HG02763 (cell line): ENCODE results near the gene TMEM240.
"Not testable (repeated sequence)": the region's sequence is repeated elsewhere in the genome, so short reads cannot be mapped to it uniquely, and the experiment has no call there.

Experiments
- ATAC-seq: cut with Tn5 transposase; IDR thresholded peaks from one replicate; pipeline ENCODE4 v1.9.1; 2021; ENCODE audit warnings: mild to moderate bottlenecking, moderate library complexity; ENCODE audit not compliant: unreplicated experiment

TMEM240 gene

GRCh38 chr1:1505366-1505798 is 35.0 kb downstream of the TMEM240 start:
- not testable (repeated sequence) for ATAC-seq

- not testable (repeated sequence) for ATAC-seq
These were observed 35.6 kb downstream of the TMEM240 start for GRCh38 chr1:1504777-1505365.

- not testable (repeated sequence) for ATAC-seq
These were observed 44.9 kb downstream of the TMEM240 start for GRCh38 chr1:1495461-1495975.

- ATAC-seq, result not testable (repeated sequence)
These were observed 46.1 kb downstream of the TMEM240 start for GRCh38 chr1:1494311-1494710.

GRCh38 chr1:1491601-1492000 is 48.8 kb downstream of the TMEM240 start:
- ATAC-seq, result no peak

- ATAC-seq, result no peak
These were observed 49.7 kb downstream of the TMEM240 start for GRCh38 chr1:1490633-1491230.

- ATAC-seq, result no peak
These were observed 50.6 kb downstream of the TMEM240 start for GRCh38 chr1:1489861-1490260.

- ATAC-seq, result no peak
These were observed 51.2 kb downstream of the TMEM240 start for GRCh38 chr1:1489231-1489630.

- ATAC-seq, result no peak
These were observed 52.7 kb downstream of the TMEM240 start for GRCh38 chr1:1487701-1488100.

- not testable (repeated sequence) for ATAC-seq
These were observed 54.6 kb downstream of the TMEM240 start for GRCh38 chr1:1485755-1486317.

- ATAC-seq, result not testable (repeated sequence)
These were observed 55.3 kb downstream of the TMEM240 start for GRCh38 chr1:1484976-1485750.
